Thymus (tissue), 11 donors: ENCODE measurements around the gene ERC1. TPM values are rescaled to one million over a fixed set of nuclear protein-coding genes. Genes with fewer than 3 reads are reported as not detected.
"Not testable (repeated sequence)": the region's sequence is repeated elsewhere in the genome, so short reads cannot be mapped to it uniquely, and the experiment has no call there.

ENCODE experiments used
- DNase-seq, 9 donors: peaks; one replicate each; pipeline ENCODE4 v3.0.0-alpha.2; 2013; ENCODE audit warnings: low spot score in 9 of 9, low read depth in 6 of 9, missing footprints in 1 of 9
- H3K27ac ChIP-seq, 2 donors: one replicate each; pipeline ENCODE4 v1.5.1; 2013; ENCODE audit warnings: control low read depth in 1 of 2, low read depth in 1 of 2, low read length in 1 of 2, mild to moderate bottlenecking in 1 of 2, moderate library complexity in 1 of 2
- H3K27me3 ChIP-seq, 2 donors: one replicate each; pipeline ENCODE4 v1.5.1; 2013; ENCODE audit warnings: low read length in 1 of 2; ENCODE audit not compliant: control insufficient read depth in 2 of 2, insufficient read depth in 1 of 2
- H3K36me3 ChIP-seq, 2 donors: one replicate each; pipeline ENCODE4 v1.5.1; 2013; ENCODE audit warnings: low read length in 1 of 2, mild to moderate bottlenecking in 1 of 2, moderate library complexity in 1 of 2; ENCODE audit not compliant: control insufficient read depth in 2 of 2, insufficient read depth in 2 of 2
- H3K4me1 ChIP-seq, 2 donors: one replicate each; pipeline ENCODE4 v1.5.1; 2013; ENCODE audit warnings: low read length in 2 of 2; ENCODE audit not compliant: control insufficient read depth in 2 of 2, insufficient read depth in 2 of 2
- H3K4me3 ChIP-seq, 2 donors: one replicate each; pipeline ENCODE4 v1.5.1; 2013; ENCODE audit warnings: low read length in 2 of 2, control low read depth in 1 of 2, mild to moderate bottlenecking in 1 of 2
- H3K9me3 ChIP-seq, 2 donors: one replicate each; pipeline ENCODE4 v1.5.1; 2013; ENCODE audit warnings: low read length in 1 of 2, mild to moderate bottlenecking in 1 of 2; ENCODE audit not compliant: control insufficient read depth in 2 of 2, insufficient read depth in 1 of 2
- WGBS: extraction: QIAGEN DNeasy Blood & Tissue Kit; methylation state at CpG from one replicate; pipeline ENCODE4 v1.1.7; 2013; 5-methylcytosine and 5-hydroxymethylcytosine counted together
- polyA plus RNA-seq: library from polyadenylated mRNA; stranded (reverse); fragments of 200-250 nt; gene quantifications from one replicate; pipeline ENCODE4 v1.2.3, GENCODE V29; 2013
- total RNA-seq: library from RNA; stranded (reverse); fragments of 120-200 nt; gene quantifications from one replicate; pipeline ENCODE4 v1.2.4, GENCODE V29; 2013
- donor health status: healthy.

The ERC1 gene
- total and polyA plus RNA-seq, 2 donors, result 4.2 to 13.8 TPM

- Histone ChIP-seq H3K9me3 (no peaks in the 10 kb centered on the region), H3K27ac (no peak overlapping the region), H3K4me1 (no peaks in the 10 kb centered on the region), H3K36me3 (no peaks in the 10 kb centered on the region), H3K4me3 (no peak overlapping the region), H3K27me3 (no peaks in the 10 kb centered on the region)
- WGBS, result 96% methylated on average over 3 of the region's 3 CpGs
- no peak for DNase-seq
Observed at GRCh38 chr12:1094714-1095113, 103.7 kb downstream of the ERC1 start.

GRCh38 chr12:1099158-1099557 is 108.1 kb downstream of the ERC1 start:
- H3K27me3 ChIP-seq, result no peaks in the 10 kb centered on the region
- no peak for DNase-seq
- H3K27ac ChIP-seq, result no peak overlapping the region
- WGBS, result 99% methylated on average over 2 of the region's 2 CpGs
- H3K4me1 ChIP-seq, result peaks cover 0 to 2% of the 10 kb centered on the region in 2 donors
- H3K9me3 ChIP-seq, result no peaks in the 10 kb centered on the region
- H3K4me3 ChIP-seq, result no peak overlapping the region
- H3K36me3 ChIP-seq, result peaks cover 0 to 2% of the 10 kb centered on the region in 2 donors

GRCh38 chr12:1099618-1100017 is 108.6 kb downstream of the ERC1 start:
- not testable (repeated sequence) for H3K27ac ChIP-seq, H3K9me3 ChIP-seq, H3K4me1 ChIP-seq, H3K36me3 ChIP-seq, H3K4me3 ChIP-seq, H3K27me3 ChIP-seq, DNase-seq
- 98% methylated on average over 2 of the region's 2 CpGs for whole genome bisulfite sequencing

GRCh38 chr12:1102115-1102514 is 111.1 kb downstream of the ERC1 start:
- no peaks in the 10 kb centered on the region for H3K27me3 ChIP-seq
- 71% methylated on average over 2 of the region's 2 CpGs for WGBS
- H3K36me3 ChIP-seq, result peaks cover 0 to 2% of the 10 kb centered on the region in 2 donors
- H3K4me1 ChIP-seq, result peaks cover 0 to 6% of the 10 kb centered on the region in 2 donors
- no peaks in the 10 kb centered on the region for H3K9me3 ChIP-seq
- no peak for DNase-seq
- no peak overlapping the region for H3K27ac ChIP-seq
- H3K4me3 ChIP-seq, result no peak overlapping the region

GRCh38 chr12:1102791-1103450 is 111.9 kb downstream of the ERC1 start:
- Histone ChIP-seq H3K9me3 (no peaks in the 10 kb centered on the region), H3K36me3 (peaks cover 0 to 2% of the 10 kb centered on the region in 2 donors), H3K4me1 (peaks cover 0 to 6% of the 10 kb centered on the region in 2 donors), H3K4me3 (no peak overlapping the region), H3K27me3 (no peaks in the 10 kb centered on the region), H3K27ac (no peak overlapping the region)
- WGBS, result 93% methylated on average over 10 of the region's 10 CpGs
- DNase-seq, result no peak

GRCh38 chr12:1103632-1104031 is 112.6 kb downstream of the ERC1 start:
- H3K27me3 ChIP-seq, result no peaks in the 10 kb centered on the region
- no peak overlapping the region for H3K27ac ChIP-seq
- no peaks in the 10 kb centered on the region for H3K9me3 ChIP-seq
- no peak for DNase-seq
- peaks cover 0 to 6% of the 10 kb centered on the region in 2 donors for H3K4me1 ChIP-seq
- H3K4me3 ChIP-seq, result no peak overlapping the region
- WGBS, result 100% methylated on average over 3 of the region's 3 CpGs
- peaks cover 0 to 2% of the 10 kb centered on the region in 2 donors for H3K36me3 ChIP-seq

- Histone ChIP-seq H3K9me3 (no peaks in the 10 kb centered on the region), H3K4me3 (no peak overlapping the region), H3K27ac (no peak overlapping the region), H3K36me3 (peaks cover 0 to 2% of the 10 kb centered on the region in 2 donors), H3K27me3 (no peaks in the 10 kb centered on the region), H3K4me1 (peaks cover 0 to 6% of the 10 kb centered on the region in 2 donors)
- DNase-seq, result peak in 3 of 9 donors; percentile 25 to 51 (median 44)
- 84% methylated on average over 8 of the region's 8 CpGs for WGBS
Observed at GRCh38 chr12:1104088-1104800, 113.2 kb downstream of the ERC1 start.

GRCh38 chr12:1107669-1108068 is 116.6 kb downstream of the ERC1 start:
- Histone ChIP-seq H3K9me3 (no peaks in the 10 kb centered on the region), H3K4me1 (peaks cover 0 to 6% of the 10 kb centered on the region in 2 donors), H3K4me3 (no peak overlapping the region), H3K36me3 (peaks cover 6 to 7% of the 10 kb centered on the region in 2 donors), H3K27ac (no peak overlapping the region), H3K27me3 (no peaks in the 10 kb centered on the region)
- no peak for DNase-seq

- no peak for DNase-seq
- WGBS, result 98% methylated on average over 1 of the region's 1 CpG
- Histone ChIP-seq H3K4me3 (no peak overlapping the region), H3K9me3 (no peaks in the 10 kb centered on the region), H3K27ac (no peak overlapping the region), H3K27me3 (no peaks in the 10 kb centered on the region), H3K36me3 (peaks cover 6 to 7% of the 10 kb centered on the region in 2 donors), H3K4me1 (peaks cover 0 to 6% of the 10 kb centered on the region in 2 donors)
Observed at GRCh38 chr12:1108276-1108675, 117.3 kb downstream of the ERC1 start.
